NCI-H82 treated with DMSO at 0.1 percent for 48 hours (cell line): ENCODE results near the gene PARVG.
"Not testable (repeated sequence)": the region's sequence is repeated elsewhere in the genome, so short reads cannot be mapped to it uniquely, and the experiment has no call there.

Source experiments
- DNase-seq: peaks from one replicate; lab custom pipeline; 2025; ENCODE audit not compliant: unreplicated experiment; lab: John Stamatoyannopoulos, UW

Gene PARVG

DNA sequence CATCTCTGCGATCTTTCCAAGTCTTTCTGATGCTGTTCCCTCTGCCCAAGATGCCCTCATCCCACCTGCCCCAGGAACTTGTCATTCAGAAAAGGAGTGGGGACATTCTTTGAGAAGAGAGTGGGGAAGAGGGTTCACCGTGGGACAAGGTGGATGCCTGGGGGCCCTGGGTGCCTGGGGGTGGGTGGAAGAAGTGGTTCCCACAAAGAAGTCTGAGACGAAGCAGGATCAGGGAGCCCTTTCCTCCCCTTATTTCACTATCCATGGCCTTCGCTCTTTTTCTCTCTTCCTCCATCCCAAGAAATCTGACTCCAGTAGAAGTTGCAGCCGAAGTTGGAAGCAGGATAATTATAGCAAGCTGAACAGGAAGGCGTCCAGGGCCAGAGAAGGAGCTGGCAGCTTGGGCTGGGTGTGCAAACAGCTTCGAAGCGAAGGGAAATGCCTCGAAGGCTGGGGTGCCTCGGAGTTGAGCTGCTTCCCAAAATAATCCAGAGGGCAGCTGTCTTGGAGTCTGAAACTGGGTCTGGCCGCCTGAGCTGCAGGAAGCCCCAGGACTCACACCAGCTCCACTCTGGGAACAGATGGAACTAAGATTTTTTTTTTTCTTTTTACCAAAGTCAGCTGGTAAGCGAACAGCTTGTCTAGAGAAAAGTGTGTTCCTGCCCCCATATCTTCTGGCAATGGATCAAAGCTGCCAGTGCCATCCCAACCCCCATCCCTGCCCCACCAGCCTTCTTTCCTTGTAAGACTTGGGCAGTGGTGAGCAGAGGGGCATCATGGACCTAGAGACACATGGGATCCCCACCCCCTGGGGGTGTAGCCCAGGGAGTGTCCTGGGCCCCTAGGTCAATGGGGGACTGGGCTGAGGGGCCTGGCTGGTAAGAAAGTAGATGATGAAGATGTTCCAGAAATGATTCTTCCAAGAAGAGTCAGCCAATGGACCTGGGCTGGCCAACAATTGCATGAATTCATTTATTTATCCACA lies 31.5 kb downstream of the PARVG start:
- DNase-seq, result no peak

DNA sequence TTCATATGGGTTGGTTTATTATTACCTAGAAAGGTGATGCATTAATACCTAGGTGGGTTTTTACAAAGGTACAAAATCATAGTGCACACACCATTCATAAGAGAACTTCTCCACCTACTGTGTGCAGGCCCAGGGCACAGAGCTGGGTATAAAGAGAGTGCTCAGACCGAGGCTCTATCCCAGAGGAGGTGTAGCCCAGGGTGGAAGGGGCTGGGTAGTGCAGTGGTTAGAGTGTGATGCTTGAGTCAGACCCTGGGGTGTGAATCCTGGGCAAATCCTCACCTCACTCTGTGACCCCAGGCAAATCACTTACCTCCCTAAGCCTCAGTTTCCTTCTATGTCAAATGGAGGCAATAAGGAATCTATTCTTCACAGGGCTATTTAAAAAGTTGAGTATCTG lies 32.2 kb downstream of the PARVG start:
- no peak for DNase-seq

- no peak for DNase-seq
Observed at GRCh38 chr22:44213489-44214043, 32.8 kb downstream of the PARVG start.

- DNase-seq, result no peak
Observed at GRCh38 chr22:44214187-44214586, 33.5 kb downstream of the PARVG start.

DNA sequence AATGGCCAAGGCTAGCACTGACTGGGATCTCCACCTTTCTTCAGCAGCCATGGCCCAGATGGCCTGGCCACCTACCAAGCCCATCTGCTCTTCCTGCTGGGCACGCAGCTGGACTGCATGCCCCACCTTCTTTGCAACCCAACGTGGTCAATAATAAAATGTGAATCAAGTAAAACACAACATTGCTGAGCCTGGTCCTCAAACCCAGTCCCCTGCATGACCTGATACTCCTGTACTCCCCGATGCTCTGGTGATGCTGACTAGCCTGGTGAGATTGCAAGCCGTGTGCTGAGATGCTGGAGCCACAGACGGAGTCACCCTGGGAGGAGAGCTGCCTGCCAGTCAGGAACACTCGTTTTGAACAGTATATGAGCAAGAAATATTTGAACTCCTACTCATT lies 34.0 kb downstream of the PARVG start:
- no peak for DNase-seq

DNA sequence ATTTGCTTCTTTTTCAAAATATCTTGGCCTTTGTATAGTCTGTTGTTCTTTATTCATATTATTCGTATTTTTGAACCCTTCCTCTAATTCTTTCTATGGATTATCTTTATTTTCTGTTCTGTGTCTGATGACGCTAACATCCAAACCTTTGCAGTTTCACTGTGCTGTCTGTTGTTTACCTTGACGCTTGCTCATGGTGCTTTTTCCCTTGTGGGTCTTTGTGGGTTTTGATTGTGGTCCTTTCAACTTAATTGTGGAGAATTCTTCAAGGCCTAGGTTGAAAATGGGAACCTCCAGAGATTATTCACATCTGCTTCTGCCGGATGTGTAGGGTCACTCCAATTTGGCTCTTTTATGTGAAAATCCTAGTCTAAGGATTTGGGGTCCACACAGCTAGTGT lies 34.6 kb downstream of the PARVG start:
- no peak for DNase-seq

DNA sequence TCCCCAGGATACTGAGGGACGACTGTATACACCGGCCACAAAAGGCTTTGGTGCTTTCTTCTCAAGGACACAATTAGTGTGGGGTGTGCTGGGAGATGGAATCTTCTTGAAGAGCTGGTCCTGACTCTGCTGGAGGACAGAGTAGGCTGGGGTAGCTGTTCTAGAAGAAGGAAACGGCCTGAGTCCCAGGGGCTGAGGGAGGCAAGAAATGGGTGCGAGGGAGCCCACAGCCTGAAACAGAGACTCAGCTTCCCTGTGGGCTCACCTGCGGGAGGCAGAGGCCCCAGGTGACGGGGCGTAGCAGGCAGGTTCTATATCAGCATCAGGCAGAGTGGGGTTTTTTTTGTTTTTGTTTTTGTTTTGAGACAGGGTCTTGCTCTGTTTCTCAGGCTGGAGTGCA lies 36.6 kb downstream of the PARVG start:
- no peak for DNase-seq

DNA sequence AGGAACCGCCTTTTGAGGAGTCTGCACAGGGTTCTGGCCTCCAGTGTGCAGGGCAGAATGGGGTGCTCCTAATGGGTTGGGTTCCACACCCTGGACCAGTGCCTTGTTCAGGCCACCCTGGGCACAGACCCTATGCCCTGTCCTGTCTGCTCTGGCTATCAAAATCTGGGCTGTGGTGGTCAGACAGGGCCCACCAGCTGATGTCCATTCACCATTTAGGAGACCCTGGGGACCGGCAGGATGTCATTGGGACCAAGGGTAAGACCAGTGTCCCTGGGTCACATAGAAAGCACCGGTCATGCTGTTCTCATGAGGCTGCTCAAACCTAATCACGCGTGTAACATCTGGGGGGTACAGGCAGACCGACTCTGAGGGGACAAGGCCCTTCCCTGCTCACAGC lies 37.3 kb downstream of the PARVG start:
- no peak for DNase-seq

- no peak for DNase-seq
Observed at GRCh38 chr22:44219101-44219870, 38.6 kb downstream of the PARVG start.

DNA sequence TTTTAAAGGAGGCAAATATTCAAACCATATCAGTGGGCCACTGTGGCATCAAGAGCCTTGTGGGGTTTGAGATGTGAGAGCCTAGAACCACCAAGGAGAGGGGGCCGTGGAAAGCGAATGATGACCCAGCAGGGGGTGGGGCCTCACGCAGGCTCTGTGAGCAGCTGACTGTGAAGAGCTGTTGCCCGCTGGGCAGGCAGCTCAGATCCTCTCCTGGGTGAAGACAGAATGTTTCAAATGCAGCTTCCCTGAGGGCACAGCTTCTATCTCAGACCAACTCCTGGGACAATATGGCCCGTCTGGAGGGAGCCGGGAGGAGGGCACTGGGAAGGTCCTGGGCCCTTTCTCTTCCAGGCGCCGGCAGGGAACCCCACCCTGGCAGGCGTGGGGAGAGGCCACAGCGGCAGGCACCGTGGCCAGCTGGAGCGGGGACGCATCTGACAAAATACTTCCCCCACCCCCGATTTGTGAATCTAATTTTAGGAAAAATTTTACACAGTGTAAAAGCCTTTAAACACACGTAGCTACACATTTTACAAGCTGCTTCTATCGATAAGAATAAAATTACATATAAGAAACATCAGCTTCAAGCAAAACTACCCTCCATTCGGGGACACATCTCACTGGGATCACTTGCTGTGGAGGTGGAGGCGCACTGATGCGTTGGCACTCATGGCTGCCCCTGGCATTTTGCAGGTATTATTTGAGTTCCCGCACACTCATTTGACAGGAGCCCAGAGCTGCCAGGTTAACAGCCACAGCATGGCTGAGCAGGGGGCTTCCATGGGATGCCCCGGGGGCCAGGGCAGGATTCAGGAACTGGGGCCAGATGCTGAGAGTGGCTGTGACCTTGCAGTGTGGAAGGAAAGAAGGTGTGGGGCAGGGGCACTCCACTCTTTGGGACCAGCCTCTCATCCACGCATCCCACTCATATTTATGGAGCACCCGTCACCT lies 40.3 kb downstream of the PARVG start:
- no peak for DNase-seq

DNA sequence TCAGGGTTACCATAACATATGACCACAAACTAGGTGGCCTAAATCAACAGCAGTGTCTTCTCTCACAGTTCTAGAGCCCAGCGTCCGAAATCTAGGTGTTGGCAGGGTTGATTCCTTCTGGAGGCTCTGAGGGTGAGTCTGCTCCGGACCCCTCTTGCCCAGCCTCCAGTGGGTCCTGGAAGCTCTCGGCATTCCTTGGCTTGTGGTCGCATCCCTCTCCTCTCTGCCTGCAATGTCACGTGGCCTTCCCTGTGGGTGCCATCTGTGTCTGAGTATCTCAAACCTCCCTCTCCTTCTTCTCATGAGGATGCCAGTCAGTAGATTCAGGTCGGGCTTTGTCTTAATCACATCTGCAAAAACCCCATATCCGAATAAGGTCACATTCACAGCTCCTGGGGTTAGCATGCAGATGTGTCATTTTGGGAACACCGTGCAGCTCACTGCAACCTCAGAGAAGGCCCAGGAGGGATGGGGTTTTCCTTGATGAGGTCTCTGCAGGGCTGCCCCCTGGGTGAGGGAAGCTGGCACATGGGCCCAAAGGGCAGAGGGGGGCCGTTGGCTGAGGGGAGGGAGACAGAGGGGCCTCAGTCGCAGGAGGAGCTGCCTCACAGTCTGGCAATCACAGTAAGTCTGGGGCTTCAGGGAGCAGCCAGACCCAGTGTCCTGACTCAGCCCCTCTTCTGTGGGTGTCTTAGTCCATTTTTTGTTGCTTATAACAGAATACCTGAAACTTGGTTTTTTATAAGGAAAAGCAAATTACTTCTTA lies 41.2 kb downstream of the PARVG start:
- no peak for DNase-seq

DNA sequence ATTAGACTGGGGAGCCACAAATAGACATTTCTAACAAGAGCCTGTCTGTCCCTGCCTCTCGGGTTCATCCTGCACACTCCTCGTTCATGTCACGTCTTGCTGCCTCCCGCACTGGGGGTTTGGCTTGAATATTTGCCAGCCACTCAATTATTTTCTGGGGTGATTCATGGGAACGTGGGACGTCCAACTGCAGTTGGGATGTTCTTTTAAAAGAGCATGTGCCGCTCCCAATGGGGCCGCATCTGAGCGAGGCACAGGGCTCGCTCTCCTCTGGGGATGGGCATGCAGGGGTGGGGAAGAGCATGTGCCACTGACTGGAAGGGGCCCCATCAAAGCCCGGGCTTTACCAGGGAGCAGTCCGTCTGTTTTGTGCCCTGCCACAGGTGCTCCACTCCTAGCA lies 43.4 kb downstream of the PARVG start:
- no peak for DNase-seq

DNA sequence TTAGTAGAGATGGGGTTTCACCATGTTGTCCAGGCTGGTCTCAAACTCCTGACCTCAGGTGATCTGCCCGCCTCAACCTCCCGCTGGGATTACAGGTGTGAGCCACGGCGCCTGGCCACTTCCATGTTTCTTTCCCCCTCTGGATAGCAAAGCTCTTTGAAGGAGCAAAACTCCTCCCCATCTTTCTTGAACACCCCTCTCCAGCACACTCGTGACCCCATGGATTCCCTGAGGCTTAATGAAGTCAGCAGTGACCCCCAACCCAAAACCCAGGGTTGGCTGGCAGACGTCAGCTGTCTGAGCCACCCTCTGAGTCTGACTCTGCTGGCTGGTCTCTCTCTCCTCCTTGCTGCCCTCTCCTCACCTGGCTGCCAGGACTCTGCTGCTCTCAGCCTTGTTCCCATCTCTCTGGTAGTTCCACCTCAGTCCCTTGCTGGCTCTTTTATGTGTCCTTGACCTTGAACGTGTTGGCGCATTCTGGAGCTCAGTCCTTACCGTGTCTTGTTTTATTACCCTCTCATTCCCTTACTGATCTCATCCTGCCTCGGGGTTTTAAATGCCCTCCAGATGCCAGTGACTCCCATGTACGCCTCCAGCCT lies 44.5 kb downstream of the PARVG start:
- DNase-seq, result no peak

GRCh38 chr22:44225812-44226211 lies 45.1 kb downstream of the PARVG start:
- DNase-seq, result no peak

GRCh38 chr22:44229331-44229730 lies 48.6 kb downstream of the PARVG start:
- no peak for DNase-seq

DNA sequence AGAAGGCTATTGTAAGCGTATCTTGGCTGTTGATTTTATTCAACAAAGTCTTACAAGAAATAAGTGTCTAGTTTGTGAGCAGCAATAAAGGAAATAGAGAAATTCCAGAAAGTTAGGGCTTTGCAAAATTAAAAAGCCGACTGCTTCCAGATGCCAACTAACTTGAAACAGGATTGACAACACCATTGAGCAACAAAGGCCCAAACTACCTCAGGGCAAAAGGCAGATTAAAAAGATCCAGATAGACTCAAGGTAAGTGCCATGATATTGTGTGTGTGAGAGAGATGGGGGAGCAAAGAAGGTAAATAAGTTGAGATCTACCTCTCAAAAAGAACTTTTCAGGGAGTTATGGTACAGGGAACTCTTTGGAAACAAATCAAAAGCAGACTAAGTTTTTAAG lies 49.1 kb downstream of the PARVG start:
- no peak for DNase-seq

GRCh38 chr22:44231233-44231632 lies 50.5 kb downstream of the PARVG start:
- no peak for DNase-seq

DNA sequence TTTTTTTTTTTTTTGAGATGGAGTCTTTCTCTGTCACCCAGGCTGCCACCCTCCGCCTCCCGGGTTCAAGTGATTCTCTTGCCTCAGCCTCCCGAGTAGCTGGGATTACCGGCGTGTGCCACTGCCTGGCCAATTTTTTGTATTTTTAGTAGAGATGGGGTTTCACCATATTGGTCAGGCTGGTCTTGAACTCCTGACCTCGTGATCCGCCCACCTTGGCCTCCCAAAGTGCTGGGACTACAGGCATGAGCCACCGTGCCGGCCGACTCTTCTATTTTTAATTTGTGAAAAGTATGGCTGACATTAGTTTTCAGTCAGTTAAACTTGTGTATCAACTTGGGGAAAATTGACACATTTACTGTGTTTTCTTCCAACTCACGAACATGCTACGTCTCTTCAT lies 53.6 kb downstream of the PARVG start:
- not testable (repeated sequence) for DNase-seq

DNA sequence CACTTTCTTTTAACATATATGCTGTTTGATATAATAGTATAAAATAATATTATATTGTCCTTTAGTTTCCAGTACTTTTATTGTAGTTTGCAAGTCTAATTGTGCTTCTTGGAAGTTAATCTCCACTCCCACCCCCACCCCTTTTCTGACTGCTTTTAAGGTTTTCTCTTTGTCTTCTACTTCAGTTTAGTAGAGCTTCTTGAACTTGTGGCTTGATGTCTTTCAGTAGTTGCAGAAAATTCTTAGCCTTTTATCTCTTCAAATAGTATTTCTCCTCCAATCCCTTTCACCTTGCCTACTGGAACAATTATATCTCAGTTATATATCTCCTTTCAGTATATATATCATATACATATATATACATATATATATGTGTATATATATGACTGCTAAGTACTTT lies 56.6 kb downstream of the PARVG start:
- DNase-seq, result no peak

- DNase-seq, result not testable (repeated sequence)
Observed at GRCh38 chr22:44241121-44241520, 60.4 kb downstream of the PARVG start.
